Panc1 (cell line): Measurements from ENCODE around the gene MC1R. TPM values are rescaled to one million over a fixed set of nuclear protein-coding genes. Genes with fewer than 3 reads are reported as not detected.
"Not testable (repeated sequence)": the region's sequence is repeated elsewhere in the genome, so short reads cannot be mapped to it uniquely, and the experiment has no call there.

Source experiments
- ATAC-seq: fragments of 200-7000 bp; cut with Tn5 transposase; 2 replicates; pipeline ENCODE4 v1.9.1; 2020; ENCODE audit warnings: mild to moderate bottlenecking, moderate library complexity
- BruUV-seq: library from RNA; stranded (reverse); fragments of 400-500 nt; replicated peaks from 2 replicates; lab custom pipeline; 2021; lab: Mats Ljungman, UMichigan
- CTCF ChIA-PET: fragments of 300-600 bp; sonication (Branson Sonifier 250); formaldehyde crosslinking; loops from one replicate; lab custom pipeline; 2022; ENCODE audit warnings: antibody characterized with exemption; lab: Charles Lee
- POLR2A ChIA-PET: fragments of 300-600 bp; sonication (Branson Sonifier 250); formaldehyde crosslinking; loops from one replicate; lab custom pipeline; 2022; ENCODE audit warnings: antibody characterized with exemption; lab: Charles Lee
- DNase-seq: peaks from one replicate; pipeline ENCODE4 v3.0.0-alpha.2; 2010; ENCODE audit warnings: low read depth, low spot score
- H3K27ac ChIP-seq: 2 replicates; pipeline ENCODE4 v1.5.1; 2011; ENCODE audit warnings: mild to moderate bottlenecking, low read length, inconsistent platforms
- H3K27me3 ChIP-seq: fragments of 200-500 bp; sonication (Bioruptor generic); 2 replicates; pipeline ENCODE4 v1.6.0; 2014; ENCODE audit warnings: low read length, inconsistent platforms; ENCODE audit not compliant: control insufficient read depth, insufficient read depth
- H3K36me3 ChIP-seq: fragments of 200-500 bp; sonication (Bioruptor generic); 2 replicates; pipeline ENCODE4 v1.5.1; 2014; ENCODE audit warnings: inconsistent platforms, mild to moderate bottlenecking, low read length, moderate library complexity; ENCODE audit not compliant: control insufficient read depth, insufficient read depth
- H3K4me1 ChIP-seq: 2 replicates; pipeline ENCODE4 v1.5.1; 2011; ENCODE audit warnings: inconsistent platforms, mild to moderate bottlenecking, low read length, moderate library complexity; ENCODE audit not compliant: control insufficient read depth, insufficient read depth
- H3K4me3 ChIP-seq, 2 experiments: 2 replicates each; pipeline ENCODE4 v1.5.1; 2011 to 2012; ENCODE audit warnings: low read depth in 2 of 2, low read length in 2 of 2, mild to moderate bottlenecking in 2 of 2, inconsistent platforms in 1 of 2, moderate library complexity in 1 of 2
- H3K9me3 ChIP-seq: fragments of 200-500 bp; sonication (Bioruptor generic); 2 replicates; pipeline ENCODE4 v1.5.1; 2014; ENCODE audit warnings: low read depth, mild to moderate bottlenecking, inconsistent platforms, low read length, moderate library complexity; ENCODE audit not compliant: control insufficient read depth, insufficient read depth
- CTCF ChIP-seq: fragments of 450-650 bp; IDR thresholded peaks from 2 replicates; pipeline ENCODE4 v1.5.1; 2017; ENCODE audit warnings: mild to moderate bottlenecking
- POLR2AphosphoS5 ChIP-seq: IDR thresholded peaks from 2 replicates; pipeline ENCODE4 v1.6.1; 2012; ENCODE audit warnings: mild to moderate bottlenecking, low read depth, low read length, moderate library complexity
- REST ChIP-seq, 2 experiments: IDR thresholded peaks; 2 replicates each; pipeline ENCODE4 v1.6.1; 2011 to 2012; ENCODE audit warnings: low read depth in 2 of 2, control low read depth in 1 of 2, low read length in 1 of 2, mild to moderate bottlenecking in 1 of 2, moderate library complexity in 1 of 2; ENCODE audit not compliant: insufficient read depth in 1 of 2
- SIN3A ChIP-seq: IDR thresholded peaks from 2 replicates; pipeline ENCODE4 v1.6.1; 2012; ENCODE audit warnings: low read depth, mild to moderate bottlenecking, low read length, moderate library complexity, borderline replicate concordance; ENCODE audit not compliant: insufficient read depth
- TCF7L2 ChIP-seq: IDR thresholded peaks from 2 replicates; pipeline ENCODE4 v1.6.1; 2011; ENCODE audit warnings: mild to moderate bottlenecking, low read depth, low read length, inconsistent platforms
- in situ Hi-C: cut with HindIII; loops from 2 replicates; pipeline ENCODE4 v1.10.0; 2016; ENCODE audit warnings: low sequenced_read_pairs, low pct_unique_long_range_greater_than_20kb
- intact Hi-C: fragments of 100-400 bp; cut with micrococcal nuclease; formaldehyde crosslinking; loops from one replicate; pipeline ENCODE4 v1.10.0; 2022; ENCODE audit not compliant: unreplicated experiment
- total RNA-seq: library from RNA; stranded (reverse); gene quantifications from one replicate; pipeline ENCODE4 v1.2.1, GENCODE V29; 2021; ENCODE audit not compliant: unreplicated experiment

MC1R gene
- total RNA-seq, 1 experiment from 2014 or later = 8.7 TPM

- DNase-seq = no peak
- no TSS peak for BruUV-seq
- Histone ChIP-seq H3K36me3 (no peaks in the 10 kb centered on the region), H3K4me1 (no peaks in the 10 kb centered on the region), H3K27me3 (no peaks in the 10 kb centered on the region), H3K4me3 (no peak overlapping the region), H3K9me3 (no peaks in the 10 kb centered on the region), H3K27ac (no peak overlapping the region)
- no peak for ATAC-seq
- no peak for TF ChIP-seq SIN3A
- TF ChIP-seq REST (IDR thresholded peaks at IDR 0.05; ENCODE audit: insufficient read depth in 1 of 2, low read depth in 2 of 2, low read length in 1 of 2) = no peak
- TF ChIP-seq CTCF = no peak
- no peak for TF ChIP-seq TCF7L2
- intact Hi-C loops (no loop called here), in situ Hi-C loops (no loop called here)
- ChIA-PET CTCF (no interaction called here), POLR2A (no interaction called here)
Observed at GRCh38 chr16:89965447-89966225, 47.0 kb downstream of the MC1R start.

- ATAC-seq (no peak), DNase-seq (no peak)
- TF ChIP-seq SIN3A (no peak), REST (IDR thresholded peaks at IDR 0.05; ENCODE audit: insufficient read depth in 1 of 2, low read depth in 2 of 2, low read length in 1 of 2) (no peak), CTCF (no peak), TCF7L2 (no peak), POLR2AphosphoS5 (no peak)
- ChIA-PET POLR2A (no interaction called here), CTCF (no interaction called here)
- intact Hi-C loops = no loop called here
- H3K9me3 ChIP-seq = no peaks in the 10 kb centered on the region
- H3K27ac ChIP-seq = no peak overlapping the region
- in situ Hi-C loops = no loop called here
- no peak overlapping the region for H3K4me3 ChIP-seq
- no TSS peak for BruUV-seq
- H3K4me1 ChIP-seq = peaks cover 4% of the 10 kb centered on the region; the same call in 1 of the 2 replicates
- H3K36me3 ChIP-seq = no peaks in the 10 kb centered on the region
- H3K27me3 ChIP-seq = no peaks in the 10 kb centered on the region
Observed at GRCh38 chr16:89966756-89967155, 48.1 kb downstream of the MC1R start.

GRCh38 chr16:89967436-89967835, 48.8 kb downstream of the MC1R start:
- CTCF ChIA-PET, POLR2A ChIA-PET, H3K36me3 ChIP-seq, H3K27me3 ChIP-seq, in situ Hi-C loops, H3K9me3 ChIP-seq, BruUV-seq, ATAC-seq, DNase-seq, H3K27ac ChIP-seq, H3K4me1 ChIP-seq, H3K4me3 ChIP-seq, intact Hi-C loops: not testable (repeated sequence)
